ENCODE data around the gene GIPC2.

- TF ChIP-seq SP1 (IDR thresholded peaks at IDR 0.05; ENCODE audit: low read depth) (no peak), CTCF (IDR thresholded peaks at IDR 0.05 in 2 of 3, conservative IDR thresholded peaks at IDR 0.05 in 1 of 3; ENCODE audit: borderline replicate concordance in 1 of 3, insufficient read depth in 1 of 3, low read depth in 2 of 3, low read length in 2 of 3) (no peak), EZH2phosphoT487 (IDR thresholded peaks at IDR 0.05; ENCODE audit: borderline replicate concordance) (no peak), POLR2A (IDR thresholded peaks at IDR 0.05; ENCODE audit: borderline replicate concordance, extremely low read depth, insufficient read depth, insufficient read length) (no peak), YY1 (IDR thresholded peaks at IDR 0.05; ENCODE audit: extremely low read depth, insufficient replicate concordance, low read depth, low read length) (no peak), EZH2 (IDR thresholded peaks at IDR 0.05) (no peak), POLR2AphosphoS5 (IDR thresholded peaks at IDR 0.05; ENCODE audit: low read depth, low read length) (no peak), RAD21 (IDR thresholded peaks at IDR 0.05; ENCODE audit: low read depth) (no peak)
Observed at GRCh38 chr1:78070210-78070609, 24.4 kb downstream of the GIPC2 start.

All from HCT116 (cell line).